ENCODE results near the gene GTF2F2. TPM values are rescaled to one million over a fixed set of nuclear protein-coding genes. Genes with fewer than 3 reads are reported as not detected.

GTF2F2 gene
- total and polyA plus RNA-seq, 8 donors: 15.5 to 26.7 (median 23.8) TPM

DNA sequence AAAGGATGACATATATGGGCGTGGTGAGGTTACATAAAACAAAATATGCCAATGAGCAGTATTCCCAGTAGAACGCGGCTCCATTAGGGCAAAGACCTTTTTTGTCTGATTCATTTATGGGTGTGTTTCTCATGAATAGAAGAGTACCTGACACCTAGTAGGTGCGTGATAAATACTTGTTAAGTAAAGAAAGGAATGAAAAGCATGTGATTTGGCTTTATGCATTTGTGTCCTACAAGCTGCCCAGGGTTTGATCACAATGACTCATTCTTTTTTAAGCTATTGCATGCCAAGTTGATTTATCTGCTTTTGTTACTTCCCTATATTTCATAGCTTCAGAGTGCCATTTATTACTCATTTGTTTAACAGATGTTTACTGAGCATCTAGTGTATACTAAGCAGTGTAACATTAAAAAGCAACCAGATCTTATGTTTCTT lies 99.6 kb downstream of the GTF2F2 start:
- Histone ChIP-seq H3K27ac (no peak overlapping the region), H3K9me3 (no peaks in the 10 kb centered on the region), H3K36me3 (no peaks in the 10 kb centered on the region), H3K4me1 (no peaks in the 10 kb centered on the region), H3K27me3 (no peaks in the 10 kb centered on the region), H3K4me3 (no peak overlapping the region)
- ATAC-seq (peak; percentile 55), DNase-seq (no peak)
- TF ChIP-seq, protein P1, sequence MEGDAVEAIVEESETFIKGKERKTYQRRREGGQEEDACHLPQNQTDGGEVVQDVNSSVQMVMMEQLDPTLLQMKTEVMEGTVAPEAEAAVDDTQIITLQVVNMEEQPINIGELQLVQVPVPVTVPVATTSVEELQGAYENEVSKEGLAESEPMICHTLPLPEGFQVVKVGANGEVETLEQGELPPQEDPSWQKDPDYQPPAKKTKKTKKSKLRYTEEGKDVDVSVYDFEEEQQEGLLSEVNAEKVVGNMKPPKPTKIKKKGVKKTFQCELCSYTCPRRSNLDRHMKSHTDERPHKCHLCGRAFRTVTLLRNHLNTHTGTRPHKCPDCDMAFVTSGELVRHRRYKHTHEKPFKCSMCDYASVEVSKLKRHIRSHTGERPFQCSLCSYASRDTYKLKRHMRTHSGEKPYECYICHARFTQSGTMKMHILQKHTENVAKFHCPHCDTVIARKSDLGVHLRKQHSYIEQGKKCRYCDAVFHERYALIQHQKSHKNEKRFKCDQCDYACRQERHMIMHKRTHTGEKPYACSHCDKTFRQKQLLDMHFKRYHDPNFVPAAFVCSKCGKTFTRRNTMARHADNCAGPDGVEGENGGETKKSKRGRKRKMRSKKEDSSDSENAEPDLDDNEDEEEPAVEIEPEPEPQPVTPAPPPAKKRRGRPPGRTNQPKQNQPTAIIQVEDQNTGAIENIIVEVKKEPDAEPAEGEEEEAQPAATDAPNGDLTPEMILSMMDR (IDR thresholded peaks at IDR 0.05): no peak
- intact Hi-C loops (cut with DNase I): no loop called here

DNA sequence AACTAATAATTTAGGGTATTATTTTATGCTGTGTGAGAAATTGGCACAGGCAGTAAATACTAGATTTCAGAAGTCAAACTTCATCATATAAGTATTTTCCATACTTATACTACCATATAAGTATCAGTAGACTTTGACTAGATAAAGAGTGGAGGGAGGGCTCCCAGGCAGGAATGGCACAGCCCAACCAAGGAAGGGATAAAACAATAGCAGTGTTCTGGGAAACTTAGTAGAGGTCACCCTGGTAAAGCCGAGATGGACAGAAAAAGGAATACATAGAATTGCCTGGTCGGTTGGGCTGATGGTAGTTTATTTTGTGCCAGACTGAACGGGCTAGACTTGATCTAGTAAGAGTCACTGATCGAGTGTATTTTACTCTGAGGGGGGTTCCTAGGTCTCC lies 100.1 kb downstream of the GTF2F2 start:
- H3K9me3 ChIP-seq: no peaks in the 10 kb centered on the region
- H3K36me3 ChIP-seq: no peaks in the 10 kb centered on the region
- H3K27ac ChIP-seq: no peak overlapping the region
- no peak overlapping the region for H3K4me3 ChIP-seq
- H3K27me3 ChIP-seq: no peaks in the 10 kb centered on the region
- ATAC-seq (no peak), DNase-seq (no peak)
- intact Hi-C loops (cut with DNase I): no loop called here
- TF ChIP-seq, protein P1 (IDR thresholded peaks at IDR 0.05): no peak
- no peaks in the 10 kb centered on the region for H3K4me1 ChIP-seq

DNA sequence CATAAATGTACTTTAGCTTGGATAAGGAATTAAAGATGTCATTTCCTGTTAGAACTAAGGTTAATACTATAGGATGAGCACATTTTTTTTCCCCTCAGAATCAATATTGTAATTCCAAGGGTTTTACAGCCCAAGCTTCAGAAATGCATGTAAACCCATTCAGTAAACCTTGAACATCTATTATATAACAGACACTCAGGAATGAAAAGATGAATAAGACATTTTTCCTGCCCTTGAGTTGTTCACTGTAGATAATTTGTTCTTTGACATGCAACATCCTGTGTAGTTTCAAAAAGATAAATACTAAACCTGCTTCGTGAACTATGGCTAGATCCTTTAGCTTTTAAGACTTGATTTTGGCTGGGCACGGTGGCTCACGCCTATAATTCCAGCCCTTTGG lies 102.2 kb downstream of the GTF2F2 start:
- no peak for ATAC-seq
- Histone ChIP-seq H3K27me3 (no peaks in the 10 kb centered on the region), H3K9me3 (no peaks in the 10 kb centered on the region), H3K36me3 (no peaks in the 10 kb centered on the region), H3K27ac (no peak overlapping the region), H3K4me1 (no peaks in the 10 kb centered on the region), H3K4me3 (no peak overlapping the region)
- TF ChIP-seq, protein P1 (IDR thresholded peaks at IDR 0.05): no peak
- no peak for DNase-seq
- intact Hi-C loops (cut with DNase I): no loop called here

DNA sequence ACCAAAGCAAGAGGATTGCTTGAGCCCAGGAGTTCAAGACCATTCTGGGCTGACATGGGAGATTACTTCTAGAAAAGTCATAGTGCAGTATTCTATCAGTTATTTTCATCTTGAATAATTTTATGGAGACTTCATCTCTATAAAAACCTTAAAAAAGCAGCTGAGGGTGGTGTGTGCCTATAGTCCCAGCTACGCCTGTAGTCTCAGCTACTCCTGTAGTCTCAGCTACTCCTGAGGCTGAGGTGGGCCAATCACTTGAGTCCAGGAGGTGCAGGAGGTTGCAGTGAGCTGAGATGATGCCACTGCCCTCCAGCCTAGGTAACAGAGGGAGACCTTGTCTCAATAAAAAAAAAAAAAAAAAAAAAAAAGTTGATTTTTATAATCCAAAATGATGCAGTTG lies 102.6 kb downstream of the GTF2F2 start:
- TF ChIP-seq, protein P1 (IDR thresholded peaks at IDR 0.05): no peak
- ATAC-seq (no peak), DNase-seq (no peak)
- intact Hi-C loops (cut with DNase I): no loop called here
- Histone ChIP-seq H3K36me3 (no peaks in the 10 kb centered on the region), H3K4me3 (no peak overlapping the region), H3K27me3 (no peaks in the 10 kb centered on the region), H3K27ac (no peak overlapping the region), H3K4me1 (no peaks in the 10 kb centered on the region), H3K9me3 (no peaks in the 10 kb centered on the region)

DNA sequence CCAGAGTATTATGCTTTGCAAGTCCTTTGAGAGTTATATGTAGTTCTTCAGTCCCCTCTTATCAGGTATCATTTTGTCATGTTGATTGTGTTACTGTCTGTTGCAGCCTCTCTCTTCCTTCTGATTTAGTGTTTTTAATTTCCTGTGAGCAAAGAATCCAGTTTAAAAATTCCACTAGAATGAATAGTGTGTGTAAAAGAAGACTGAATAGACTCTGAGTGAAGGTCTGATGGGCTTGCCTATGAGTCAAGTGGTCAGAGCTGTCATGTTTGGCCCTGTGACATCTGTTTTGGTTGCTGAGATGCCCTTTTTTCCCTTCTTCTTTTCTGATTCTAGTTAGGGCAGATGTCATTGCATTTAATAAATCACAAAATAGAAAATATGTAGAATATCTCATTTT lies 103.9 kb downstream of the GTF2F2 start:
- peaks cover 0 to 4% of the 10 kb centered on the region in 2 donors for H3K36me3 ChIP-seq
- intact Hi-C loops (cut with DNase I): no loop called here
- no peaks in the 10 kb centered on the region for H3K4me1 ChIP-seq
- no peak overlapping the region for H3K27ac ChIP-seq
- H3K27me3 ChIP-seq: no peaks in the 10 kb centered on the region
- TF ChIP-seq, protein P1 (IDR thresholded peaks at IDR 0.05): no peak
- H3K4me3 ChIP-seq: no peak overlapping the region
- ATAC-seq (no peak), DNase-seq (no peak)
- no peaks in the 10 kb centered on the region for H3K9me3 ChIP-seq

Measured in left lung (tissue), 10 donors.